IPS-20b (cell line): ENCODE data around the gene ENAH.

Experiments used
- H3K27ac ChIP-seq: one replicate; pipeline ENCODE4 v1.5.1; 2013; ENCODE audit warnings: low read length
- H3K27me3 ChIP-seq: 2 replicates; pipeline ENCODE4 v1.6.1; 2013; ENCODE audit warnings: mild to moderate bottlenecking, low read length, inconsistent platforms; ENCODE audit not compliant: insufficient read depth
- H3K36me3 ChIP-seq: 2 replicates; pipeline ENCODE4 v1.6.1; 2013; ENCODE audit warnings: low read depth, mild to moderate bottlenecking, inconsistent platforms, low read length, moderate library complexity; ENCODE audit not compliant: insufficient read depth
- H3K4me1 ChIP-seq: 2 replicates; pipeline ENCODE4 v1.6.1; 2013; ENCODE audit warnings: mild to moderate bottlenecking, control low read depth, inconsistent platforms, low read length, moderate library complexity; ENCODE audit not compliant: insufficient read depth
- H3K4me3 ChIP-seq: 2 replicates; pipeline ENCODE4 v1.5.1; 2013; ENCODE audit warnings: mild to moderate bottlenecking, low read length, inconsistent platforms
- H3K9ac ChIP-seq: 2 replicates; pipeline ENCODE4 v1.6.1; 2013; ENCODE audit warnings: low read depth, mild to moderate bottlenecking, inconsistent platforms, low read length, moderate library complexity
- H3K9me3 ChIP-seq: 2 replicates; pipeline ENCODE4 v1.6.1; 2013; ENCODE audit warnings: mild to moderate bottlenecking, low read depth, low read length, inconsistent platforms; ENCODE audit not compliant: insufficient read depth

ENAH gene

GRCh38 chr1:225449261-225449660 is 203.7 kb downstream of the ENAH start:
- Histone ChIP-seq H3K9ac (no peak overlapping the region), H3K4me3 (no peak overlapping the region), H3K36me3 (no peaks in the 10 kb centered on the region), H3K9me3 (no peaks in the 10 kb centered on the region), H3K27me3 (peaks cover 5% of the 10 kb centered on the region; the same call in 1 of the 2 replicates), H3K4me1 (peaks cover 23% of the 10 kb centered on the region), H3K27ac (no peak overlapping the region)

GRCh38 chr1:225448146-225448805 is 204.6 kb downstream of the ENAH start:
- H3K4me1 ChIP-seq, result peaks cover 23% of the 10 kb centered on the region
- H3K4me3 ChIP-seq, result no peak overlapping the region
- peaks cover 5% of the 10 kb centered on the region; the same call in 1 of the 2 replicates for H3K27me3 ChIP-seq
- no peak overlapping the region for H3K9ac ChIP-seq
- H3K36me3 ChIP-seq, result no peaks in the 10 kb centered on the region
- no peak overlapping the region for H3K27ac ChIP-seq
- no peaks in the 10 kb centered on the region for H3K9me3 ChIP-seq

- Histone ChIP-seq H3K27me3 (peaks cover 5% of the 10 kb centered on the region; the same call in 1 of the 2 replicates), H3K4me3 (no peak overlapping the region), H3K27ac (no peak overlapping the region), H3K36me3 (no peaks in the 10 kb centered on the region), H3K9me3 (no peaks in the 10 kb centered on the region), H3K4me1 (peaks cover 23% of the 10 kb centered on the region), H3K9ac (no peak overlapping the region)
Measured at GRCh38 chr1:225447650-225448089, 205.3 kb downstream of the ENAH start.

GRCh38 chr1:225446981-225447615 is 205.8 kb downstream of the ENAH start:
- no peak overlapping the region for H3K27ac ChIP-seq
- no peak overlapping the region for H3K4me3 ChIP-seq

GRCh38 chr1:225446595-225446960 is 206.3 kb downstream of the ENAH start:
- Histone ChIP-seq H3K36me3 (no peaks in the 10 kb centered on the region), H3K27me3 (peaks cover 5% of the 10 kb centered on the region; the same call in 1 of the 2 replicates), H3K4me1 (peaks cover 23% of the 10 kb centered on the region), H3K9me3 (no peaks in the 10 kb centered on the region), H3K9ac (0 out of 2 replicates have a peak overlapping the region, but pooled peaks have one; percentile 22), H3K27ac (no peak overlapping the region), H3K4me3 (no peak overlapping the region)

More at GRCh38 chr1:225446981-225447615, 205.8 kb downstream of the ENAH start:
- no peaks in the 10 kb centered on the region for H3K36me3 ChIP-seq
- no peaks in the 10 kb centered on the region for H3K9me3 ChIP-seq
- H3K27me3 ChIP-seq, result peaks cover 5% of the 10 kb centered on the region; the same call in 1 of the 2 replicates
- no peak overlapping the region for H3K9ac ChIP-seq
- peaks cover 23% of the 10 kb centered on the region for H3K4me1 ChIP-seq

- peaks cover 5% of the 10 kb centered on the region; the same call in 1 of the 2 replicates for H3K27me3 ChIP-seq
- no peaks in the 10 kb centered on the region for H3K9me3 ChIP-seq
- 0 out of 2 replicates have a peak overlapping the region, but pooled peaks have one; percentile 22 for H3K9ac ChIP-seq
- peaks cover 23% of the 10 kb centered on the region for H3K4me1 ChIP-seq
- H3K27ac ChIP-seq, result no peak overlapping the region
- peak overlapping the region; percentile 11; the same call in 1 of the 2 replicates for H3K4me3 ChIP-seq
- H3K36me3 ChIP-seq, result no peaks in the 10 kb centered on the region
Measured at GRCh38 chr1:225445639-225446594, 207.0 kb downstream of the ENAH start.

- Histone ChIP-seq H3K27me3 (no peaks in the 10 kb centered on the region), H3K4me1 (peaks cover 17% of the 10 kb centered on the region), H3K4me3 (no peak overlapping the region), H3K9me3 (no peaks in the 10 kb centered on the region), H3K27ac (no peak overlapping the region), H3K9ac (no peak overlapping the region), H3K36me3 (no peaks in the 10 kb centered on the region)
Measured at GRCh38 chr1:225442123-225442505, 210.8 kb downstream of the ENAH start.

GRCh38 chr1:225441314-225442122 is 211.4 kb downstream of the ENAH start:
- peaks cover 12% of the 10 kb centered on the region for H3K4me1 ChIP-seq
- no peaks in the 10 kb centered on the region for H3K27me3 ChIP-seq
- H3K4me3 ChIP-seq, result no peak overlapping the region
- H3K9me3 ChIP-seq, result no peaks in the 10 kb centered on the region
- no peak overlapping the region for H3K9ac ChIP-seq
- no peak overlapping the region for H3K27ac ChIP-seq
- H3K36me3 ChIP-seq, result no peaks in the 10 kb centered on the region

GRCh38 chr1:225440380-225441221 is 212.3 kb downstream of the ENAH start:
- Histone ChIP-seq H3K9me3 (no peaks in the 10 kb centered on the region), H3K27ac (no peak overlapping the region)

GRCh38 chr1:225437710-225438437 is 215.0 kb downstream of the ENAH start:
- Histone ChIP-seq H3K9ac (no peak overlapping the region), H3K27ac (no peak overlapping the region), H3K27me3 (no peaks in the 10 kb centered on the region), H3K36me3 (no peaks in the 10 kb centered on the region), H3K4me3 (no peak overlapping the region), H3K9me3 (no peaks in the 10 kb centered on the region), H3K4me1 (no peaks in the 10 kb centered on the region)

More at GRCh38 chr1:225440380-225441221, 212.3 kb downstream of the ENAH start:
- Histone ChIP-seq H3K27me3 (no peaks in the 10 kb centered on the region), H3K4me3 (no peak overlapping the region), H3K9ac (no peak overlapping the region), H3K4me1 (peaks cover 3% of the 10 kb centered on the region; the same call in 1 of the 2 replicates), H3K36me3 (no peaks in the 10 kb centered on the region)
